Retinal pigment epithelial cell (primary cell): ENCODE measurements around the gene SLC27A1.

Source experiments
- DNase-seq: peaks from one replicate; pipeline ENCODE4 v3.0.0-alpha.2; 2010; ENCODE audit warnings: low read depth
- H3K4me3 ChIP-seq: 2 replicates; pipeline ENCODE4 v1.5.1; 2011; ENCODE audit warnings: mild to moderate bottlenecking, low read length, control low read depth, moderate library complexity
- TF ChIP-seq, protein P1 (sequence below): conservative IDR thresholded peaks from 2 replicates; pipeline ENCODE4 v1.5.1; 2011; ENCODE audit warnings: low read depth, low read length, control low read depth, inconsistent platforms

The SLC27A1 gene

DNA sequence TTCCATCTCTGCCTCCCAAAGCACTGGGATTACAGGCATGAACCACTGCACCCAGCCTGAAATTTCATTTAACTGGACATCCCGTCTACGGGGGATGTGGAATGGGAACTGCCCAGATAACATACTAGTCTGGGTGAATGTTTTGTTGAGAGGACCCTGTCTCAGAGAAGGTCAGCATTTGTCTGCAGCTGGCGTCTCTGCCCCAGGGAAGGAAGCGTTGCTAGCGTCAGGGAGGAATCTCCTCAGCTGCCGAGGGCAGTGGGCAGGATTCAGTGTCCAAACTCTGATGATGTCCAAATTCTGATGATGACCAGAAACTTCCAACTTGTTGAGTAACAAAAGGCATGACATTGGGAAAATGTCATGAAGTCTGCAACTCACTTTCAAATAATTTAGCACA lies 12.7 kb upstream of the SLC27A1 start:
- TF ChIP-seq, protein P1, sequence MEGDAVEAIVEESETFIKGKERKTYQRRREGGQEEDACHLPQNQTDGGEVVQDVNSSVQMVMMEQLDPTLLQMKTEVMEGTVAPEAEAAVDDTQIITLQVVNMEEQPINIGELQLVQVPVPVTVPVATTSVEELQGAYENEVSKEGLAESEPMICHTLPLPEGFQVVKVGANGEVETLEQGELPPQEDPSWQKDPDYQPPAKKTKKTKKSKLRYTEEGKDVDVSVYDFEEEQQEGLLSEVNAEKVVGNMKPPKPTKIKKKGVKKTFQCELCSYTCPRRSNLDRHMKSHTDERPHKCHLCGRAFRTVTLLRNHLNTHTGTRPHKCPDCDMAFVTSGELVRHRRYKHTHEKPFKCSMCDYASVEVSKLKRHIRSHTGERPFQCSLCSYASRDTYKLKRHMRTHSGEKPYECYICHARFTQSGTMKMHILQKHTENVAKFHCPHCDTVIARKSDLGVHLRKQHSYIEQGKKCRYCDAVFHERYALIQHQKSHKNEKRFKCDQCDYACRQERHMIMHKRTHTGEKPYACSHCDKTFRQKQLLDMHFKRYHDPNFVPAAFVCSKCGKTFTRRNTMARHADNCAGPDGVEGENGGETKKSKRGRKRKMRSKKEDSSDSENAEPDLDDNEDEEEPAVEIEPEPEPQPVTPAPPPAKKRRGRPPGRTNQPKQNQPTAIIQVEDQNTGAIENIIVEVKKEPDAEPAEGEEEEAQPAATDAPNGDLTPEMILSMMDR = no peak
- H3K4me3 ChIP-seq = no peak overlapping the region
- DNase-seq = no peak

DNA sequence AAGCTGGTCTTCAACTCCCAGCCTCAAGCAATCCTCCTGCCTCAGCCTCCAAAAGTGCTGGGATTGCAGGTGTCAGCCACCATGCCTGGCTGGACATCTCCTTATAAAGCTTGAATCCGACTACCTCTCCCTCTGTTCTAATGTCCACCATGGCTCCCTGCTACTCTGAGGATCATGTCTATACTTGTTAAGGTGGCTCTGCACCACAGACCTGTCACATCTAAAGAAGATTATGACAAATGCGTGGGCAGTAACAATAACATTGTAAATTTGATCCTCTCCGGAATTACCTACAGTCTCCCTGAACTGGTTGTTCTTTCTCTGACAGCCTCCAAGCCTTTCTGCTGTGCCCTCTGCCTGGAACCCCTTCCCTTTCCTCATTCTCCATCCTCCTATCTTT lies 11.4 kb upstream of the SLC27A1 start:
- TF ChIP-seq, protein P1 = no peak
- H3K4me3 ChIP-seq = no peak overlapping the region
- no peak for DNase-seq

DNA sequence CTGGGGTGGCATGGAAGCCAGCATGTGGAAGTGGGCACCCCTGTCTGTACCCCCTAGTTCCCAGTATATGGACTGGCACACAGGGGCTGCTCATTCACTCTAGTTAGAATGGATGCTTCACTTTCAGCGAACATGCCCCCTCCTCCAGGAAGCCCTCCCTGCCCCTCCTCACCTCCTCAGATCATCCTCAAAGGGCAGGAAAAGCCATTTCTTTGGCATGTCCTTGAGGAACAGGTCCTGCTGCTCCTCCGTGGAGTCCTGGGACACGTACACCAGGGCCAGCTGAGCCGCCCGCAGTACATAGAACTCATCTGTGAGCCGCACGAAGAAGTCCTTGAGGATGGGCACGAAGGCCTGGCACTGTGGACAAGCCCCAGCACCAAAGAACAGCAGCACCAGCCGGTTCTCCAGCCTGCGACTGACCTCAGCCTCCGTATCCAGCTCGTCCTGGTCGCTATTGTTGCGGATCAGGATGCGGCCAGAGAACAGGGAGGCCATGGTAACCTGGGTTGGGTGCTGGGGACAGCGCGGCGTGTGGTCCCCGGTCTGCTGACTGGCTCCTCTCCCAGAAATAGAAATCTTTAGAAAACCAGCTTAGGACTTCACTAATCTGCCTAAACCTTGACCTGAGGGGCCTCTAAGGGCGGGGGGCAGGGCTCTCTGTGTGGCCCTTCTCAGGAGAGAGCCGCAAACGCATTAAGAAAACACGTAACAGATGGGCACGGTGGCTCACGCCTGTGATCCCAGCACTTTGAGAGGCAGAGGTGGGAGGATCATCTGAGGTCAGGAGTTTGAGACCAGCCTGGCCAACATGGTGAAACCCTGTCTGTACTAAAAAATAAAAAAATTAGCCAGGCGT lies 9.7 kb upstream of the SLC27A1 start, which contains the start of gene NXNL1:
NXNL1 (minus strand) TSS at position 555 of the 859 bp plus-strand sequence; CDS start at position 498, 57 bp downstream.
- no peak within 1 kb of the TSS for H3K4me3 ChIP-seq
- no peak for DNase-seq
- TF ChIP-seq, protein P1 = no peak

DNA sequence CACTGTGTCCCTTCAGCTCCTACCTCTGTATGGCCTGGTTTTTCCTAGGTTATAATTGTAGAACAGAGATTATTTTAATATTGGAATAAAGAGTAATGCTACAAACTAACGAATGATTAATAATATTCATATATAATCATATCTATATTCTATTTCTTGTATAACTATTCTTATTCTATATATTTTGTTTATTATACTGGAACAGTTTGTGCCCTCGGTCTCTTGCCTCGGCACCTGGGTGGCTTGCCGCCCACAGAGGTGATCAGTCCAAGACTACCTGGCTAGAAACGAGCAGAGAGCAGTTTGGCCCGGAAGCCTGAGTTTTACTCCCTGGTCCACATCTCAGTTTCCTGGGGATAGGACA lies 3.9 kb upstream of the SLC27A1 start:
- TF ChIP-seq, protein P1 = no peak
- DNase-seq = no peak

DNA sequence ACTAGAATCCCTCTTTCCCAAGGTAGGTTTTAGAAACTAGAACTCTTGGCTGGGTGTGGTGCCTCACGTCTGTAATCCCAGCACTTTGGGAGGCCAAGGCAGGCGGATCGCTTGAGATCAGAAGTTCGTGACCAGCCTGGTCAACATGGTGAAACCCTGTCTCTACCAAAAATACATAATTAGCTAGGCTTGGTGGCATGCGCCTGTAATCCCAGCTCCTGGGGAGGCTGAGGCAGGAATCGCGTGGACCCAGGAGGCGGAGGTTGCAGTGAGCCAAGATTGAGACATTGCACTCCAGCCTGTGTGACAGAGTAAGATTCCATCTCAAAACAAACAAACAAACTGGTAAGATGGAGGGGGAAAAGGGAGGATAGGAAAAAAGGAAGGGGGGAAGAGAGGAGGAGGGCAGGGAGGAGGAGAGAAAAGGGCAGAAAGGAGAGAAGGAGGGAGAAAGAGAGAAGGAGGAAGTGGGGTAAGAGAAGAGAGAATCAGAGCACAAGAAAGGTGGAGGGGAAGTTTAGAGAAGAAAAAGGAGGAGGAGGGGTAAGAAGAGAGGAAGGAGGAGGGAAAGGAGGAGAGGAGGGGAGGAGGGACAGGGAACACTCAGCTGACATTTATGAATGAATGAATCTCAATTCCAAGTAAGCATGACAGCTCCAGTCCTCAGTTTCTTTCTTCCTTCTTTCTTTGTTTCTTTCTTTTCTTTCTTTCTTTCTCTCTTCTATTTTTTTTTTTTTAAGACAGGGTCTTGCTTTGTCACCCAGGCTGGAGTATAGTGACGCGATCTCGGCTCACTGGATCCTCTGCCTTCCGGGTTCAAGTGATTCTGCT lies 2.6 kb upstream of the SLC27A1 start:
- H3K4me3 ChIP-seq = no peak overlapping the region
- TF ChIP-seq, protein P1 = no peak
- DNase-seq = no peak

More for the DNA sequence above, 3.9 kb upstream of the SLC27A1 start:
- no peak overlapping the region for H3K4me3 ChIP-seq

DNA sequence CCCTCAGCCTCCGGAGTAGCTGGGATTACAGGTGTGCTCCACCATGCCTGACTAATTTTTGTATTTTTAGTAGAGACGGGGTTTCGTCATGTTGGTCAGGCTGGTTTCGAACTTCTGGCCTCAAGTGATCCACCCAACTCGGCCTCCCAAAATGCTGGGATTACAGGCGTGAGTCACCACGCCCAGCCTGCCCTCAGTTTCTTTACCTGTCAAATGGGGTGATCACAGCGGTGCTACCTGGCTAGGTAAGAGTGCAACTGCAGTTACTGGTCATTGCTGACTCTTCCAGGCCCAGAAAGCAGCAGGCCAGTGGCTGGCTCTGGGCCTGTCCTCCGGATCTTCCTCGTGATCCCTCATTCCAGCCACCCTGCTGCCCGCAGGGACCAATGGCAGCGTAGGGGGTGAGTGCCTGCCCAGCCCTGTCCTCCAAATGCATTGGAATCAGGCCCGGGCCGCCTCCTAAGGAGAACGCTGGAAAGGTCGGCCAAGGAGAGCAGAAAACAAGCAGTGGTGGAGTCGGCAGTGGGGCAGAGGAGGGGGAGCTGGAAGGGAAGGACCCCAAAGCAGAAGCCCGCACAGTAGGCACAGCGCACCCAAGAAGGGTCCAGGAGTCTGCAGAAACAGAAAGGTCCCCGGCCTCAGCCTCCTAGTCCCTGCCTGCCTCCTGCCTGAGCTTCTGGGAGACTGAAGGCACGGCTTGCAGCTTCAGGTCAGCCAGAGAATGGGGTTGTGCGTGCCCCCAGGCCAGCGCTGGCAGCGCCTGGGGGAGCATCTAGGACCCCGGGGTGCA lies 1.8 kb upstream of the SLC27A1 start:
- TF ChIP-seq, protein P1 = no peak
- peak overlapping the region; percentile 72 for H3K4me3 ChIP-seq
- DNase-seq = no peak
